Fibroblast of pulmonary artery (primary cell): Measurements from ENCODE around the gene AGRN.

Source experiments
- DNase-seq: peaks from one replicate; pipeline ENCODE4 v3.0.0-alpha.2; 2010; ENCODE audit warnings: low read depth
- H3K4me3 ChIP-seq: replicated peaks from 2 replicates; pipeline ENCODE4 v1.5.1; 2011; ENCODE audit warnings: low read depth, mild to moderate bottlenecking, control low read depth, low read length, moderate library complexity
- CTCF ChIP-seq: IDR thresholded peaks from 2 replicates; pipeline ENCODE4 v1.5.1; 2011; ENCODE audit warnings: mild to moderate bottlenecking, control low read depth, low read length, inconsistent platforms; ENCODE audit errors: missing control alignments

The AGRN gene

GRCh38 chr1:1084372-1085170 is 64.7 kb downstream of the AGRN start:
- no peak for DNase-seq
- TF ChIP-seq CTCF = no peak
- no peak overlapping the region for H3K4me3 ChIP-seq

- DNase-seq = no peak
- H3K4me3 ChIP-seq = no peak overlapping the region
- TF ChIP-seq CTCF = no peak
Measured at GRCh38 chr1:1085171-1085841, 65.4 kb downstream of the AGRN start.

GRCh38 chr1:1085911-1086841 is 66.3 kb downstream of the AGRN start:
- TF ChIP-seq CTCF = no peak
- H3K4me3 ChIP-seq = no peak overlapping the region

GRCh38 chr1:1086911-1087341 is 67.0 kb downstream of the AGRN start:
- no peak overlapping the region for H3K4me3 ChIP-seq
- no peak for DNase-seq
- no peak for TF ChIP-seq CTCF

More at GRCh38 chr1:1085911-1086841, 66.3 kb downstream of the AGRN start:
- DNase-seq = no peak

- TF ChIP-seq CTCF = no peak
- no peak overlapping the region for H3K4me3 ChIP-seq
- no peak for DNase-seq
Measured at GRCh38 chr1:1087351-1088028, 67.6 kb downstream of the AGRN start.

- no peak for DNase-seq
- TF ChIP-seq CTCF = no peak
- H3K4me3 ChIP-seq = no peak overlapping the region
Measured at GRCh38 chr1:1088029-1088800, 68.3 kb downstream of the AGRN start.
